Loucy (cell line): Measurements from ENCODE around the gene ANP32E.

ENCODE experiments used
- H2AFZ ChIP-seq: fragments of 200-600 bp; sonication (generic); 2 replicates; pipeline ENCODE4 v1.6.0; 2016; ENCODE audit warnings: antibody characterized with exemption, mild to moderate bottlenecking, low read length, moderate library complexity
- H3F3A ChIP-seq: fragments of 200-600 bp; 2 replicates; pipeline ENCODE4 v1.6.0; 2016; ENCODE audit warnings: antibody characterized with exemption, low read depth, mild to moderate bottlenecking
- H3K27me3 ChIP-seq: fragments of 200-600 bp; sonication (generic); 2 replicates; pipeline ENCODE4 v1.6.1; 2014; ENCODE audit warnings: low read length, mild to moderate bottlenecking; ENCODE audit not compliant: insufficient read depth, poor library complexity, severe bottlenecking
- H3K36me3 ChIP-seq: fragments of 200-600 bp; sonication (generic); 2 replicates; pipeline ENCODE4 v1.6.1; 2016; ENCODE audit warnings: low read length; ENCODE audit not compliant: insufficient read depth
- H3K4me1 ChIP-seq: fragments of 200-600 bp; sonication (generic); 2 replicates; pipeline ENCODE4 v1.5.1; 2014; ENCODE audit warnings: low read length, mild to moderate bottlenecking; ENCODE audit not compliant: insufficient read depth, poor library complexity, severe bottlenecking
- H3K4me2 ChIP-seq: fragments of 200-600 bp; sonication (generic); 2 replicates; pipeline ENCODE4 v1.6.0; 2014; ENCODE audit warnings: antibody characterized with exemption, low read length, low read depth, mild to moderate bottlenecking; ENCODE audit not compliant: poor library complexity, severe bottlenecking
- H3K4me3 ChIP-seq: fragments of 200-600 bp; sonication (generic); 2 replicates; pipeline ENCODE4 v1.5.1; 2014; ENCODE audit warnings: low read length, mild to moderate bottlenecking, mixed read lengths; ENCODE audit not compliant: poor library complexity, severe bottlenecking
- H3K79me2 ChIP-seq: fragments of 200-600 bp; sonication (generic); 2 replicates; pipeline ENCODE4 v1.6.1; 2014; ENCODE audit warnings: low read length; ENCODE audit not compliant: insufficient read depth
- H3K9ac ChIP-seq: fragments of 200-600 bp; sonication (generic); 2 replicates; pipeline ENCODE4 v1.6.0; 2014; ENCODE audit warnings: mild to moderate bottlenecking, low read depth, low read length, moderate library complexity; ENCODE audit not compliant: poor library complexity, severe bottlenecking
- H3K9me2 ChIP-seq: fragments of 200-600 bp; sonication (generic); replicated peaks from 2 replicates; pipeline ENCODE4 v1.6.1; 2016; ENCODE audit warnings: low read depth, low read length, mixed read lengths
- H3K9me3 ChIP-seq: fragments of 200-600 bp; sonication (generic); 2 replicates; pipeline ENCODE4 v1.6.1; 2014; ENCODE audit warnings: mild to moderate bottlenecking, antibody characterized with exemption, low read length, low read depth; ENCODE audit not compliant: insufficient read depth
- H4K20me1 ChIP-seq: fragments of 200-600 bp; sonication (generic); 2 replicates; pipeline ENCODE4 v1.6.0; 2014; ENCODE audit warnings: antibody characterized with exemption, low read length, mild to moderate bottlenecking; ENCODE audit not compliant: insufficient read depth, poor library complexity, severe bottlenecking
- EZH2phosphoT487 ChIP-seq: fragments of 200-600 bp; IDR thresholded peaks from 2 replicates; pipeline ENCODE4 v1.6.1; 2018; ENCODE audit warnings: antibody characterized with exemption, mild to moderate bottlenecking, moderate library complexity, borderline replicate concordance
- TF ChIP-seq, protein P1 (sequence below): fragments of 200-600 bp; sonication (generic); conservative IDR thresholded peaks from 2 replicates; pipeline ENCODE4 v1.5.1; 2014; ENCODE audit warnings: mild to moderate bottlenecking, antibody characterized with exemption, low read length

ANP32E gene

DNA sequence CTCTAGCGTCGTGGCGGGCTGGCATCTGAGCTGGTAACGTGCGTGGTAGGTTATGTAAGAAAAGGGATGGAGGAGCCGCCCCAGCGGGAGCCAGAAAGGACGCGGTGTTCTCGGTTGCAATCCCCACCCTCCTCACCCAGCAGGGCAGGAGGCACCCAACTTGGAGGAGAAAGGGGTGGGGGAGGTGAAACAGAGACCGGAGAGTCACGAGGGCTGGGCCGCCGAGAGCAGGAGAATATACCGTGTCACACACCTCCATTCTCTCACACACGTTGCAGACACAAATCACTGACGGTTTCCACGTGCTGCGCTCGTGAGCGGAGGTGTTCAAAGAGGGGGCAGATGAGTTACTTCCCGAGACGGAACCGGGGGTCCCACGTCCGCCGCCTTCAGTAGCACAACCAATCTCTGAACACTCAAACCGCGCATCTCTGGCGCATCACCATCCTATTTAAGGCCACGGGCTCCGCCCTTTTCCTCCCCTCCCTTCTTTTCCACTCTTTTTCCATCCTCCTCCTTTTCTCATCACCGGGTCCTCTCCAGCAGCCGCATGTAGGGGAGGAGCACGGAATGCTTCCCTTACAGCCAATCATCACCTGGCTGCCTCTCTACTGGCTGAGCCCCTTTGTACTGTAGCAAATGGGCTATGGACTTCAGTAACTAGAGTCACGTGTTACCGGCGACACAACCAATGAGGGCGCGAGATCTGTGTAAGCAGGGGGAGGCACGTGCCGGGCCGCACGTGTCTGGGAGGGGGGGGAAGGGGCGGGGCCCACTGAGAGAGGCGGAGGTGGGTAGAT lies 46.0 kb upstream of the ANP32E start, which contains the start of gene CIART:
CIART (plus strand) TSS at position 797 of the 800 bp plus-strand sequence. CDS start 714 bp downstream, outside the sequence.
- Histone ChIP-seq H3K4me2 (peak within 1 kb of the TSS; percentile 100), H3K4me1 (peaks cover 14% of the 10 kb centered on the region), H3K4me3 (peak within 1 kb of the TSS; percentile 86), H4K20me1 (no peaks in the 10 kb centered on the region), H3F3A (no peaks in the 10 kb centered on the region), H3K27me3 (no peaks in the 10 kb centered on the region), H2AFZ (peak within 1 kb of the TSS; percentile 97), H3K9ac (peak within 1 kb of the TSS; percentile 72), H3K79me2 (peaks cover 24% of the 10 kb centered on the region), H3K9me2 (no peaks in the 10 kb centered on the region), H3K36me3 (peaks cover 10% of the 10 kb centered on the region; the same call in 1 of the 2 replicates), H3K9me3 (no peaks in the 10 kb centered on the region)
- TF ChIP-seq, protein P1, sequence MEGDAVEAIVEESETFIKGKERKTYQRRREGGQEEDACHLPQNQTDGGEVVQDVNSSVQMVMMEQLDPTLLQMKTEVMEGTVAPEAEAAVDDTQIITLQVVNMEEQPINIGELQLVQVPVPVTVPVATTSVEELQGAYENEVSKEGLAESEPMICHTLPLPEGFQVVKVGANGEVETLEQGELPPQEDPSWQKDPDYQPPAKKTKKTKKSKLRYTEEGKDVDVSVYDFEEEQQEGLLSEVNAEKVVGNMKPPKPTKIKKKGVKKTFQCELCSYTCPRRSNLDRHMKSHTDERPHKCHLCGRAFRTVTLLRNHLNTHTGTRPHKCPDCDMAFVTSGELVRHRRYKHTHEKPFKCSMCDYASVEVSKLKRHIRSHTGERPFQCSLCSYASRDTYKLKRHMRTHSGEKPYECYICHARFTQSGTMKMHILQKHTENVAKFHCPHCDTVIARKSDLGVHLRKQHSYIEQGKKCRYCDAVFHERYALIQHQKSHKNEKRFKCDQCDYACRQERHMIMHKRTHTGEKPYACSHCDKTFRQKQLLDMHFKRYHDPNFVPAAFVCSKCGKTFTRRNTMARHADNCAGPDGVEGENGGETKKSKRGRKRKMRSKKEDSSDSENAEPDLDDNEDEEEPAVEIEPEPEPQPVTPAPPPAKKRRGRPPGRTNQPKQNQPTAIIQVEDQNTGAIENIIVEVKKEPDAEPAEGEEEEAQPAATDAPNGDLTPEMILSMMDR, result no peak
- no peak for TF ChIP-seq EZH2phosphoT487

DNA sequence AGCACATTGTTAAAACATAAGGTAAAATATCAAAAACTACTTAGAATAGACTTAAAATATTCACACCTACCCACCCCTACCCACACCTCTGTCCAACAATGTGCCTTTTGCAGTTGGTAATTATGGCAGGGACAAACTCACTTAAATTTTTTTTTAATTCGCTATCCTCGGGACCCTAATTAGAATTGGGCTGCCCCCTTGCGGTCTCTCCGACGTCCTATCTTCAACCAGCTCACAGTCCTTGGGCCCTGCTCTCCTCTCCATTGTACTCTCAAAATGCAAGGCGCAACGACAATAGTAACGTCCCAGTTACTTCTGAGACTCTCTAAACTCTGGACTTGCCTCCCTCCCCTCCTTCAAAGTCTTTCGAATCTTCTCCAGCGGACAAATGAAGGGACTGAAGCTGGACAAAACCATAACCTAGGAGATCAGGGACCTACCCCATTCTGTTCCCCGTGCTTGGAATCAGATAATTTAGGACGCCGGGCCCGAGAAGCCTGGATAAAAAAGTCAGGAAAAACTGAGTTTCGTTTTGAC lies 45.4 kb upstream of the ANP32E start:
- peak overlapping the region; percentile 72 for H3K9ac ChIP-seq

DNA sequence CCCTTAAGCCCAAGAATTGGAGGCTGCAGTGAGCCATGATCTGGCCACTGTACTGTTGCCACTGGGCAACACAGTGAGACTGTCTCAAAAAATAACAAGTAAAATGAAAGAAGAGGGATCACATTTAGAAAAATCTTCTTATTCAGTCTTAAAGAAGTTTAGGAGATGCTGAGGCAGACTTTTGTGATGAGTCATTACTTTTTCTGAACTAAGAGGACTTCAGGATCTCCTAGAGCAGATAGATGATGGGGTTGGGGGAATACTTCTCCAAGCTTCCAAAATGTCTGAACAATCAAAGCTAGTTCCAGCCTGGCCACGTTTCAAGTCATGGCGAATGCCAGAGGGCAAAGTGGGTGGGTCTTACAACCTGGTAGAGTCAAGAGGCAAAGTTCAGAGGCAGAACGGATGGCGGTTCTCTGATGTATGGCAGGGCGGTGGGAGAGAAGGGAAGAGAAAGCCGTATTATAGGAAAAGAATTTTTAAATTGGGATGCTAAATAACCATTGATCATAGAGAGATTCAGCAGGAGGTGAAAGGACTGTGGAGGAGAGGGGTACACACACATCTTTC lies 44.3 kb upstream of the ANP32E start:
- H2AFZ ChIP-seq, result no peak overlapping the region
- H3K4me1 ChIP-seq, result peaks cover 11% of the 10 kb centered on the region
- H3K4me3 ChIP-seq, result no peak overlapping the region

More for the DNA sequence above, 45.4 kb upstream of the ANP32E start:
- H3K4me1 ChIP-seq, result peaks cover 14% of the 10 kb centered on the region
- no peak for TF ChIP-seq EZH2phosphoT487
- TF ChIP-seq, protein P1, result peak; percentile 82
- H3K36me3 ChIP-seq, result peaks cover 6% of the 10 kb centered on the region; the same call in 1 of the 2 replicates
- peaks cover 24% of the 10 kb centered on the region for H3K79me2 ChIP-seq
- H3K9me3 ChIP-seq, result no peaks in the 10 kb centered on the region
- H3K4me3 ChIP-seq, result peak overlapping the region; percentile 86
- H2AFZ ChIP-seq, result peak overlapping the region; percentile 97
- H3K4me2 ChIP-seq, result peak overlapping the region; percentile 100
- no peaks in the 10 kb centered on the region for H3F3A ChIP-seq
- no peaks in the 10 kb centered on the region for H3K27me3 ChIP-seq
- no peaks in the 10 kb centered on the region for H3K9me2 ChIP-seq
- no peaks in the 10 kb centered on the region for H4K20me1 ChIP-seq

More for the DNA sequence above, 44.3 kb upstream of the ANP32E start:
- peaks cover 24% of the 10 kb centered on the region for H3K79me2 ChIP-seq
- H4K20me1 ChIP-seq, result no peaks in the 10 kb centered on the region
- H3K9me3 ChIP-seq, result no peaks in the 10 kb centered on the region
- no peaks in the 10 kb centered on the region for H3F3A ChIP-seq
- no peak overlapping the region for H3K9ac ChIP-seq
- TF ChIP-seq EZH2phosphoT487, result no peak
- TF ChIP-seq, protein P1, result no peak
- H3K36me3 ChIP-seq, result peaks cover 3% of the 10 kb centered on the region; the same call in 1 of the 2 replicates
- no peaks in the 10 kb centered on the region for H3K27me3 ChIP-seq
- no peaks in the 10 kb centered on the region for H3K9me2 ChIP-seq
- H3K4me2 ChIP-seq, result peak overlapping the region; percentile 100
